GM12874 (cell line): ENCODE results near the gene GAMT.

Experiments used
- TF ChIP-seq, protein P1 (sequence below): IDR thresholded peaks from 2 replicates; pipeline ENCODE4 v1.5.1; 2011; ENCODE audit warnings: low read depth, mild to moderate bottlenecking, control low read depth, low read length, moderate library complexity; ENCODE audit not compliant: insufficient read depth

GAMT gene

DNA sequence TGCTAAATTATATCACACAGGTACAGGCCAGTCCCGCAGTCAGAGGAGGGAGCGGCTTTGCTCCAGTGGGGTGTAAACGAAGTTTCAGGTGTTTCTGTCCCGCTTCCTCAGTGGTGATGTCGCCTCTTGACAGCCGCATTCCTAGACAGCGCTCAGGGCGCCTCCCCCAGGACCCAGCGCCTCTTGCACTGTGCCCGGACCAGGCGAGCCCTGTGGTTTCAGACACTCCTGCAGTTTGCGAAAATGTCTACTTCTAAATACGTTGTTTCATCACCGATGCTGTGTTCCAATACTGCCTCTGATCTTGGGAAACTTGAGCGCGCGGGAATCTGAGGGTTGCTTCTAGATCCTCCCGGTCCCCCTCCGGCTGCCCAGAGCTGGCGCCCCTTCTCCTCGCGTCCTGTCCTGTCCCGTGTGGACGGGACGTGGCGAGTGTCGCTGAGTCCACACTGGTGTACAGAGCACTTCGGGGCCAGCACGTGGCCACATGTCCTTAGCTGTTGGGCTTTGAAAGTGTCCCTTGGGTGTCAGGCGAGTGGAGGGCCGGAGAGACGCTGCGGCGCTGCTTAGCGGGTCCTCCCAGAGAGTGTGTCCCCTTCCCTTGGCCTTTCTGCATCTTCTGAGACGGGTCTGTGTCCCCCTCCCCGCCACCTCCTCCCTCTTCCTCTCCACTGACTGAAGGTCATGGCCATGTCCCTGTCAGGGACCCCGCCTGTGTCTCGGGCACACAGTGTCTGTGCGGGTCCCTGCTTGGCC is 22.3 kb upstream of the GAMT start:
- TF ChIP-seq, protein P1, sequence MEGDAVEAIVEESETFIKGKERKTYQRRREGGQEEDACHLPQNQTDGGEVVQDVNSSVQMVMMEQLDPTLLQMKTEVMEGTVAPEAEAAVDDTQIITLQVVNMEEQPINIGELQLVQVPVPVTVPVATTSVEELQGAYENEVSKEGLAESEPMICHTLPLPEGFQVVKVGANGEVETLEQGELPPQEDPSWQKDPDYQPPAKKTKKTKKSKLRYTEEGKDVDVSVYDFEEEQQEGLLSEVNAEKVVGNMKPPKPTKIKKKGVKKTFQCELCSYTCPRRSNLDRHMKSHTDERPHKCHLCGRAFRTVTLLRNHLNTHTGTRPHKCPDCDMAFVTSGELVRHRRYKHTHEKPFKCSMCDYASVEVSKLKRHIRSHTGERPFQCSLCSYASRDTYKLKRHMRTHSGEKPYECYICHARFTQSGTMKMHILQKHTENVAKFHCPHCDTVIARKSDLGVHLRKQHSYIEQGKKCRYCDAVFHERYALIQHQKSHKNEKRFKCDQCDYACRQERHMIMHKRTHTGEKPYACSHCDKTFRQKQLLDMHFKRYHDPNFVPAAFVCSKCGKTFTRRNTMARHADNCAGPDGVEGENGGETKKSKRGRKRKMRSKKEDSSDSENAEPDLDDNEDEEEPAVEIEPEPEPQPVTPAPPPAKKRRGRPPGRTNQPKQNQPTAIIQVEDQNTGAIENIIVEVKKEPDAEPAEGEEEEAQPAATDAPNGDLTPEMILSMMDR = no peak

- TF ChIP-seq, protein P1 = no peak
Measured at GRCh38 chr19:1422943-1423342, 21.6 kb upstream of the GAMT start.

DNA sequence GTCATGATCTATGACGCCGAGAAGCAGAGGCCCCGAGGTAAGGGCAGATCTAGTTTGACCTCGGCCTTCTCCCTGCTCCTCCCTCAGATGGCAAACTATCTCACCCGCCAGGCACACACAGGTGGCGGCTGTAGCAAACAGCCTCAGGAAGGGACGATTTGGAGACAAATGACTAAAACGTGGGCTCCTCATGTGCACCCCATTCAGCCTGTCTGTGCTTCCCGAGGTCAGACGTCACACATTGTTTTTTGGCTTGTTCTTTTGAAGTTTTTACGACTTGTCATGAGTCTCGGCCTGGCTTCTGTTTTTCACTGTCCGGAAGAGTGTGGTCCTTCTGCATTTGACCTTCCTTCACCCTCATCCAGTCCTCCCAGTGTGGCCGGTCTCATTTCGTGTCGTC is 21.0 kb upstream of the GAMT start:
- TF ChIP-seq, protein P1 = no peak

DNA sequence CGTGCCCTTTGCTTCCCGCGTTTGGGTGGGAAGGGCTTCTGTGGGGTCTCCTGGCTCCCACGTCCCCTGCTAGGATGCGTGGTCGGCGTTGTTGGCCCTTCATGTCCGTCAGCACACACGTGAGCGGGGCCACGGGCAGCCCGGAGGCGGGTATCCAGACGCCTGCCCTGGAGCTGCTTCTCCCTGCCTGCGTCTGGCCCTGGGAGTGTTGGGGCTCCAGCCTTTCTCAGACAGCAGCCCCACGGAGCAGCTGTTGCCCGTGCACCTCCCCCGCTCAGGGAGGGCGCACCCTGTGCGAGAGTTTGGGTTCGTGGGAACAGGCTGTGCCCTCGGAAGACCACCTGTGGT is 20.6 kb upstream of the GAMT start:
- TF ChIP-seq, protein P1 = no peak

GRCh38 chr19:1421218-1421957 is 20.0 kb upstream of the GAMT start:
- TF ChIP-seq, protein P1 = no peak

DNA sequence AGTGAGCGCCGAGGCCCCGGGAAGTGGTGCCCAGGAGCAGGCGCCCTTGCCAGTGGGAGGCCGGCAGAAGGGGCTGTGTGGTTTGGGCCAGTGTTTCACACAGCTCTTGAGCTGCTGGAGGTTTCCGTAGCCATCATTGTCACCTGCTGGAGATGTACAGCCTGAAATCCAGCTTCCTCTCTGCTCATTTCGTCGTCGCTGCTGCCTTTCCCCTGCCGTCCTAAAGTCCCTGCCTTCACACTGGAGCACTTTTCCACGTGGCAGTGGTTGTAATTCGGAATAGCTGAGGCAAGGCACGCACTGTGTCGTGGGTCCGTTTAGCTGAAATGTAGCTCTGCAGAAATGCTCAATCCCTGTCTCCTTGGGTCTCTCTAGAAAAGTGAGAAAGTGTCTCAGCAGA is 19.2 kb upstream of the GAMT start:
- TF ChIP-seq, protein P1 = no peak

- TF ChIP-seq, protein P1 = no peak
Measured at GRCh38 chr19:1418951-1419738, 17.8 kb upstream of the GAMT start.
